COR-L47 (cell line): ENCODE results near the gene GSTT2B.
"Not testable (repeated sequence)": the region's sequence is repeated elsewhere in the genome, so short reads cannot be mapped to it uniquely, and the experiment has no call there.

Source experiments
- DNase-seq: peaks from one replicate; lab custom pipeline; 2025; lab: John Stamatoyannopoulos, UW

GSTT2B gene

GRCh38 chr22:23984430-23984829, 23.4 kb upstream of the GSTT2B start:
- DNase-seq = peak; percentile 10

- not testable (repeated sequence) for DNase-seq
Measured at GRCh38 chr22:23980567-23980966, 19.6 kb upstream of the GSTT2B start.

GRCh38 chr22:23979557-23980240, 18.7 kb upstream of the GSTT2B start, which contains the start of gene GSTT2:
Gene GSTT2, plus strand, starts transcription at chr22:23980134.
- not testable (repeated sequence) for DNase-seq

GRCh38 chr22:23977304-23977703, 16.3 kb upstream of the GSTT2B start:
- DNase-seq = not testable (repeated sequence)

- DNase-seq = not testable (repeated sequence)
Measured at GRCh38 chr22:23974836-23975352, 13.9 kb upstream of the GSTT2B start.

GRCh38 chr22:23974345-23974744, 13.3 kb upstream of the GSTT2B start, which contains the start of gene DDT:
Gene DDT, minus strand, starts transcription at chr22:23974441. Its CDS starts 27 bp downstream, at chr22:23974414.
- not testable (repeated sequence) for DNase-seq

GRCh38 chr22:23971927-23972326, 10.9 kb upstream of the GSTT2B start:
- not testable (repeated sequence) for DNase-seq

- DNase-seq = no peak
Measured at GRCh38 chr22:23970816-23971486, 10.0 kb upstream of the GSTT2B start.

- no peak for DNase-seq
Measured at GRCh38 chr22:23970201-23970641, 9.2 kb upstream of the GSTT2B start.

GRCh38 chr22:23969071-23969470, 8.1 kb upstream of the GSTT2B start:
- DNase-seq = no peak

GRCh38 chr22:23966568-23966967, 5.6 kb upstream of the GSTT2B start, which contains the start of gene DDTL:
Gene DDTL, plus strand, starts transcription at chr22:23966888. Its CDS starts 27 bp downstream, at chr22:23966915.
- DNase-seq = not testable (repeated sequence)

- not testable (repeated sequence) for DNase-seq
Measured at GRCh38 chr22:23966094-23966493, 5.1 kb upstream of the GSTT2B start.

GRCh38 chr22:23956301-23956900, 4.6 kb downstream of the GSTT2B start:
- peak; percentile 42 for DNase-seq

GRCh38 chr22:23955886-23956285, 5.1 kb downstream of the GSTT2B start:
- DNase-seq = not testable (repeated sequence)

- not testable (repeated sequence) for DNase-seq
Measured at GRCh38 chr22:23954991-23955305, 6.0 kb downstream of the GSTT2B start.

- not testable (repeated sequence) for DNase-seq
Measured at GRCh38 chr22:23954193-23954990, 6.6 kb downstream of the GSTT2B start.

GRCh38 chr22:23953485-23953884, 7.5 kb downstream of the GSTT2B start:
- not testable (repeated sequence) for DNase-seq

- DNase-seq = not testable (repeated sequence)
Measured at GRCh38 chr22:23952794-23953405, 8.1 kb downstream of the GSTT2B start.

GRCh38 chr22:23951383-23951782, 9.6 kb downstream of the GSTT2B start:
- DNase-seq = not testable (repeated sequence)

- DNase-seq = not testable (repeated sequence)
Measured at GRCh38 chr22:23949764-23950163, 11.2 kb downstream of the GSTT2B start.

- DNase-seq = not testable (repeated sequence)
Measured at GRCh38 chr22:23947391-23947790, 13.6 kb downstream of the GSTT2B start.
